Loucy (cell line): Measurements from ENCODE around the gene SLC39A5.
"Not testable (repeated sequence)": the region's sequence is repeated elsewhere in the genome, so short reads cannot be mapped to it uniquely, and the experiment has no call there.

Experiments used
- H2AFZ ChIP-seq: fragments of 200-600 bp; sonication (generic); 2 replicates; pipeline ENCODE4 v1.6.0; 2016; ENCODE audit warnings: antibody characterized with exemption, mild to moderate bottlenecking, low read length, moderate library complexity
- H3F3A ChIP-seq: fragments of 200-600 bp; 2 replicates; pipeline ENCODE4 v1.6.0; 2016; ENCODE audit warnings: antibody characterized with exemption, low read depth, mild to moderate bottlenecking
- H3K27me3 ChIP-seq: fragments of 200-600 bp; sonication (generic); 2 replicates; pipeline ENCODE4 v1.6.1; 2014; ENCODE audit warnings: low read length, mild to moderate bottlenecking; ENCODE audit not compliant: insufficient read depth, poor library complexity, severe bottlenecking
- H3K36me3 ChIP-seq: fragments of 200-600 bp; sonication (generic); 2 replicates; pipeline ENCODE4 v1.6.1; 2016; ENCODE audit warnings: low read length; ENCODE audit not compliant: insufficient read depth
- H3K4me1 ChIP-seq: fragments of 200-600 bp; sonication (generic); 2 replicates; pipeline ENCODE4 v1.5.1; 2014; ENCODE audit warnings: low read length, mild to moderate bottlenecking; ENCODE audit not compliant: insufficient read depth, poor library complexity, severe bottlenecking
- H3K4me2 ChIP-seq: fragments of 200-600 bp; sonication (generic); 2 replicates; pipeline ENCODE4 v1.6.0; 2014; ENCODE audit warnings: antibody characterized with exemption, low read length, low read depth, mild to moderate bottlenecking; ENCODE audit not compliant: poor library complexity, severe bottlenecking
- H3K4me3 ChIP-seq: fragments of 200-600 bp; sonication (generic); 2 replicates; pipeline ENCODE4 v1.5.1; 2014; ENCODE audit warnings: low read length, mild to moderate bottlenecking, mixed read lengths; ENCODE audit not compliant: poor library complexity, severe bottlenecking
- H3K79me2 ChIP-seq: fragments of 200-600 bp; sonication (generic); 2 replicates; pipeline ENCODE4 v1.6.1; 2014; ENCODE audit warnings: low read length; ENCODE audit not compliant: insufficient read depth
- H3K9ac ChIP-seq: fragments of 200-600 bp; sonication (generic); 2 replicates; pipeline ENCODE4 v1.6.0; 2014; ENCODE audit warnings: mild to moderate bottlenecking, low read depth, low read length, moderate library complexity; ENCODE audit not compliant: poor library complexity, severe bottlenecking
- H3K9me2 ChIP-seq: fragments of 200-600 bp; sonication (generic); replicated peaks from 2 replicates; pipeline ENCODE4 v1.6.1; 2016; ENCODE audit warnings: low read depth, low read length, mixed read lengths
- H3K9me3 ChIP-seq: fragments of 200-600 bp; sonication (generic); 2 replicates; pipeline ENCODE4 v1.6.1; 2014; ENCODE audit warnings: mild to moderate bottlenecking, antibody characterized with exemption, low read length, low read depth; ENCODE audit not compliant: insufficient read depth
- H4K20me1 ChIP-seq: fragments of 200-600 bp; sonication (generic); 2 replicates; pipeline ENCODE4 v1.6.0; 2014; ENCODE audit warnings: antibody characterized with exemption, low read length, mild to moderate bottlenecking; ENCODE audit not compliant: insufficient read depth, poor library complexity, severe bottlenecking
- EZH2phosphoT487 ChIP-seq: fragments of 200-600 bp; IDR thresholded peaks from 2 replicates; pipeline ENCODE4 v1.6.1; 2018; ENCODE audit warnings: antibody characterized with exemption, mild to moderate bottlenecking, moderate library complexity, borderline replicate concordance
- TF ChIP-seq, protein P1 (sequence below): fragments of 200-600 bp; sonication (generic); conservative IDR thresholded peaks from 2 replicates; pipeline ENCODE4 v1.5.1; 2014; ENCODE audit warnings: mild to moderate bottlenecking, antibody characterized with exemption, low read length

Gene SLC39A5

DNA sequence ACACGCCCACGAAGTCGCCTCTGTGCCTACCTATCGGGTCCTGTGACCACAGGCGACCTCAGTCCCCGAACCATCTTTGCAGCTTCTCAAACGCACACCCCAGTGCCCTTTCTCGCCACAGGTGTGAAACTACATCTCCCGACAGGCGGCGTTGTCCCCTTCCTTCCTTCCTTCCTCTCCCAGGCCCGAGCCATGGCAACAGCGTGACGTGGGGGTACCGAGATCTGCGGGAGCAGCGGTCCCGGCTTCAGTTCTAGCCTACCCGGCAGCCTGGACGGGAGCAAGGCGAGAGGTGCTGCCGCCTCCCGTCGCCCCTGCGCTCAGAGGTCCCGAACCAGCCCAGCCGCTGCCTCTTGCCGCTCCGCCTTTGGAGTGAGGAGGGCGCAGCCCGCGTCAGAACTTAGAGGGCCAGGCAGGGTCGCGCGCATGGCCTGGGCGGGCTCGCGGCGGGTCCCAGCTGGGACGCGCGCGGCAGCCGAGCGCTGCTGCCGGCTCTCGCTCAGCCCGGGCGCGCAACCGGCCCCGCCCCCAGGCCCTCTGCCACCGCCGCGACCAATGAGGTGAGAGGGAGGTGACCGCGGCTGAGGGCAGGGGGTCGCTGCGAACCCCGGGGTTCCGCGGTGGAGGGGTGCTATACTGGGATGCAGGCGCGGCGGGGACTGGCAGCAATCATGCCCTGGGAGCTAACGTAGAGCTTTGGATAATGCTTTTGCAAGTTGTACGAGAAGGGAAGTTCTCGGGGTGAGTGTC, 37.0 kb downstream of the SLC39A5 start, which contains the start of gene COQ10A:
TSS of gene COQ10A (plus strand) at position 250 of the 750 bp plus-strand sequence. CDS start at position 427, 177 bp downstream.
- H3K9me2 ChIP-seq = no peaks in the 10 kb centered on the region
- H3K79me2 ChIP-seq = peaks cover 19% of the 10 kb centered on the region; the same call in 1 of the 2 replicates
- peak within 1 kb of the TSS; percentile 68 for H3K4me2 ChIP-seq
- H2AFZ ChIP-seq = peak within 1 kb of the TSS; percentile 91
- H3F3A ChIP-seq = no peaks in the 10 kb centered on the region
- H3K9me3 ChIP-seq = no peaks in the 10 kb centered on the region
- H3K4me1 ChIP-seq = peaks cover 19% of the 10 kb centered on the region
- peak within 1 kb of the TSS; percentile 75 for H3K9ac ChIP-seq
- no peaks in the 10 kb centered on the region for H3K27me3 ChIP-seq
- peak within 1 kb of the TSS; percentile 85 for H3K4me3 ChIP-seq
- H4K20me1 ChIP-seq = no peaks in the 10 kb centered on the region
- no peak for TF ChIP-seq EZH2phosphoT487
- TF ChIP-seq, protein P1, sequence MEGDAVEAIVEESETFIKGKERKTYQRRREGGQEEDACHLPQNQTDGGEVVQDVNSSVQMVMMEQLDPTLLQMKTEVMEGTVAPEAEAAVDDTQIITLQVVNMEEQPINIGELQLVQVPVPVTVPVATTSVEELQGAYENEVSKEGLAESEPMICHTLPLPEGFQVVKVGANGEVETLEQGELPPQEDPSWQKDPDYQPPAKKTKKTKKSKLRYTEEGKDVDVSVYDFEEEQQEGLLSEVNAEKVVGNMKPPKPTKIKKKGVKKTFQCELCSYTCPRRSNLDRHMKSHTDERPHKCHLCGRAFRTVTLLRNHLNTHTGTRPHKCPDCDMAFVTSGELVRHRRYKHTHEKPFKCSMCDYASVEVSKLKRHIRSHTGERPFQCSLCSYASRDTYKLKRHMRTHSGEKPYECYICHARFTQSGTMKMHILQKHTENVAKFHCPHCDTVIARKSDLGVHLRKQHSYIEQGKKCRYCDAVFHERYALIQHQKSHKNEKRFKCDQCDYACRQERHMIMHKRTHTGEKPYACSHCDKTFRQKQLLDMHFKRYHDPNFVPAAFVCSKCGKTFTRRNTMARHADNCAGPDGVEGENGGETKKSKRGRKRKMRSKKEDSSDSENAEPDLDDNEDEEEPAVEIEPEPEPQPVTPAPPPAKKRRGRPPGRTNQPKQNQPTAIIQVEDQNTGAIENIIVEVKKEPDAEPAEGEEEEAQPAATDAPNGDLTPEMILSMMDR = peak; percentile 41
- peaks cover 14% of the 10 kb centered on the region; the same call in 1 of the 2 replicates for H3K36me3 ChIP-seq

DNA sequence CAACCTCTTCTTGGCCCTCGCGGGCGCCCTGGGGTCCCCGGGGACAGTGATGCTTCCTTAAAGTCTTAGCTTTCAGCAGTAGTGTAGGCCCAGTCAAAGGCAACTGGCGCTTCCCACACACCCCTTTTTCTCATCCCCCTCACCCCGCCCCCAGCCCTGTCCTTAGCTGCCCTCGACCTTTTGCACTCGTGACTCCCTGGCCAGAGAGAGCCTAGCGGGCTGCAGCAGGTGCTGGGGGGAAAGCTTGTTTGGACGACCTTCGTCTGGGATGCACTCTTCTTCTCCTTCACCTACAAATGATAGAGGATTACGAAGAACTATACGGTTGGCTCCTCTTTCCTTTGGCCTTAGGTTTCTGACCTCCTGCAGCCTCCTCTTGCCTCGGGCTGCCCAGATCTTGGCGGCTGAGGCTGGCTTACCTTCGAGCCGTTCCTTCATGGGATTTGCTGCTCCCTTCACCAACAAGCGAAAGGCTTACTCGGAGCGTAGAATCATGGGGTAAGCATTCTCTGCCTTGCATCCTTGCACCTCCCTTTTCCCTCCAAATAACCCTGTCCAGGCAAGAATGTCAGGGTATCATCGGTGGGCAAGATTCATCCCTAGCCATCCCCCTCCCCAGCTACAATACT, 37.7 kb downstream of the SLC39A5 start:
- TF ChIP-seq, protein P1 = no peak
- TF ChIP-seq EZH2phosphoT487 = no peak
- peak overlapping the region; percentile 68 for H3K4me2 ChIP-seq
- no peaks in the 10 kb centered on the region for H4K20me1 ChIP-seq
- peaks cover 19% of the 10 kb centered on the region for H3K4me1 ChIP-seq
- no peaks in the 10 kb centered on the region for H3K9me2 ChIP-seq
- no peaks in the 10 kb centered on the region for H3K27me3 ChIP-seq
- H3K36me3 ChIP-seq = peaks cover 19% of the 10 kb centered on the region; the same call in 1 of the 2 replicates
- no peaks in the 10 kb centered on the region for H3F3A ChIP-seq
- H3K9ac ChIP-seq = peak overlapping the region; percentile 75
- no peaks in the 10 kb centered on the region for H3K9me3 ChIP-seq
- peaks cover 19% of the 10 kb centered on the region; the same call in 1 of the 2 replicates for H3K79me2 ChIP-seq
- peak overlapping the region; percentile 85 for H3K4me3 ChIP-seq
- H2AFZ ChIP-seq = peak overlapping the region; percentile 91

DNA sequence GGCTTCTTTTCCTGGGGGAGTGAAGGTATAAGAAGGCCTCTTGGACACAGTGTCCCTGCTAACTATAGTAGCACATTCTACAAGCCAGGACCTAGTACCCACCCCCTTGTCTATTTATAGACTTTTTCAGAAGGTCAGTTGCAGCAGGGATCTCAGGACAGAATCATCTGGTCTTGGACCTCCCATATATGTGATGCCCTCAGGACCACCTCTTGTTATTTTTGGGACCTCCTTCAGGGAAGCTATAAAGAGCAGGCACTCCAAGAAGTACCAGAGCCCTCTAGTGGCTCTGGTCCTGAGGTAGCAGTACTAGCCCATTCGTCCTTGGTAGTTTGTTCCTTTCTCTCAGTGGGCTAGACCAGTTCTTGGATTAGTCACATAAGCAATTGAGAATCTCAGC, 41.2 kb downstream of the SLC39A5 start:
- peaks cover 52% of the 10 kb centered on the region for H3K36me3 ChIP-seq
- H3K27me3 ChIP-seq = no peaks in the 10 kb centered on the region
- H3K79me2 ChIP-seq = peaks cover 19% of the 10 kb centered on the region; the same call in 1 of the 2 replicates
- no peaks in the 10 kb centered on the region for H4K20me1 ChIP-seq
- H3K9ac ChIP-seq = no peak overlapping the region
- no peaks in the 10 kb centered on the region for H3K9me2 ChIP-seq
- no peaks in the 10 kb centered on the region for H3K9me3 ChIP-seq
- H2AFZ ChIP-seq = no peak overlapping the region
- no peak for TF ChIP-seq EZH2phosphoT487
- TF ChIP-seq, protein P1 = peak; percentile 69
- H3K4me1 ChIP-seq = peaks cover 19% of the 10 kb centered on the region
- H3K4me2 ChIP-seq = no peak overlapping the region
- no peak overlapping the region for H3K4me3 ChIP-seq
- H3F3A ChIP-seq = no peaks in the 10 kb centered on the region

DNA sequence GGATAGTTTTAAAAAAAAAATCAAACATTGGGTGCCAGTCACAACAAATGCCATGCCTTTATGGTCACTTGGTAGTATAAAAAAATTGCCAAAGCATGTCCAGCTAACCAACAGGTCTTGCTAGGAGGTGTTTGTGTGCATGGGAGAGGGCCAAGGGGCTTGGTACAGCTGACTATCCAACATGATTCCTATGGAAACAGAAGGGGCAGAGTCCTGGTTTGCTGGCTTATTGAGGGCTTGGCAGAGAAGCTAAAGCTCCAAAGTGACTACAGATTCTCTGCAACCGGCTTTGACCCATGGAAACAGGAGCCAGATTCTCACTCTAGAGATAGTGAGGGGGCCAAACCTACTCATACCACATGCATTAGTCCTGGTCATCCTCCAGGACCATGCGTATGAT, 42.6 kb downstream of the SLC39A5 start:
- not testable (repeated sequence) for H2AFZ ChIP-seq, H3K9me2 ChIP-seq, H3K9me3 ChIP-seq, H3K4me3 ChIP-seq, H3K4me2 ChIP-seq, H3F3A ChIP-seq, H3K27me3 ChIP-seq, H4K20me1 ChIP-seq, H3K9ac ChIP-seq
- H3K79me2 ChIP-seq = peaks cover 16% of the 10 kb centered on the region; the same call in 1 of the 2 replicates
- peaks cover 13% of the 10 kb centered on the region for H3K4me1 ChIP-seq
- peaks cover 62% of the 10 kb centered on the region for H3K36me3 ChIP-seq
